ENCODE measurements around the gene GPR143.

DNA sequence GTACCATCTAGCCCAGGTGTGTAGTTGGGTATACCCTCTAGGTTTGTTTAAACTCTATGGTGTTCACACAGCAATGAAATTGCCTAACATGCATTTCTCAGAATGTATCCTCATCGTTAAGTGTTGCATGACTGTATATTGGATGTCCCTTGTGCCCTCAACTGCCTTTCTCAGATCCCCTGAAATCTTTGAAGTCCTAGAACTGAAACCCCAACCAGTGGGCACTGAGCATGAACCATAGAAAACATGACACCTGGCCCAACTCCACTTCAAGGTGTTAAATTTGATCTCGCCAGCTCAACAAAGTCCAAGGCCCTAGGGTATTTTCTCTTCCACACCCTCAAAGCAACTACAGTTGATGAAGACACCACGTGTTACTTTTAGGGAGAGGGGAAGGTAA, 35.6 kb downstream of the GPR143 start:
- TF ChIP-seq, protein P1, sequence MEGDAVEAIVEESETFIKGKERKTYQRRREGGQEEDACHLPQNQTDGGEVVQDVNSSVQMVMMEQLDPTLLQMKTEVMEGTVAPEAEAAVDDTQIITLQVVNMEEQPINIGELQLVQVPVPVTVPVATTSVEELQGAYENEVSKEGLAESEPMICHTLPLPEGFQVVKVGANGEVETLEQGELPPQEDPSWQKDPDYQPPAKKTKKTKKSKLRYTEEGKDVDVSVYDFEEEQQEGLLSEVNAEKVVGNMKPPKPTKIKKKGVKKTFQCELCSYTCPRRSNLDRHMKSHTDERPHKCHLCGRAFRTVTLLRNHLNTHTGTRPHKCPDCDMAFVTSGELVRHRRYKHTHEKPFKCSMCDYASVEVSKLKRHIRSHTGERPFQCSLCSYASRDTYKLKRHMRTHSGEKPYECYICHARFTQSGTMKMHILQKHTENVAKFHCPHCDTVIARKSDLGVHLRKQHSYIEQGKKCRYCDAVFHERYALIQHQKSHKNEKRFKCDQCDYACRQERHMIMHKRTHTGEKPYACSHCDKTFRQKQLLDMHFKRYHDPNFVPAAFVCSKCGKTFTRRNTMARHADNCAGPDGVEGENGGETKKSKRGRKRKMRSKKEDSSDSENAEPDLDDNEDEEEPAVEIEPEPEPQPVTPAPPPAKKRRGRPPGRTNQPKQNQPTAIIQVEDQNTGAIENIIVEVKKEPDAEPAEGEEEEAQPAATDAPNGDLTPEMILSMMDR (conservative IDR thresholded peaks at IDR 0.05; ENCODE audit: low read length), result no peak
- no peak for TF ChIP-seq EZH2phosphoT487 (IDR thresholded peaks at IDR 0.05; ENCODE audit: borderline replicate concordance, low read depth, low read length)
